Measurements from ENCODE around the gene PWWP2B. TPM values are rescaled to one million over a fixed set of nuclear protein-coding genes. Genes with fewer than 3 reads are reported as not detected.

The PWWP2B gene
- total and polyA plus RNA-seq, 9 of the 15 experiments (the other 6 are each of a cell fraction or from before 2014, with no cell fraction given) = 0.07 to 9.2 (median 1.6) TPM; not detected in 1

DNA sequence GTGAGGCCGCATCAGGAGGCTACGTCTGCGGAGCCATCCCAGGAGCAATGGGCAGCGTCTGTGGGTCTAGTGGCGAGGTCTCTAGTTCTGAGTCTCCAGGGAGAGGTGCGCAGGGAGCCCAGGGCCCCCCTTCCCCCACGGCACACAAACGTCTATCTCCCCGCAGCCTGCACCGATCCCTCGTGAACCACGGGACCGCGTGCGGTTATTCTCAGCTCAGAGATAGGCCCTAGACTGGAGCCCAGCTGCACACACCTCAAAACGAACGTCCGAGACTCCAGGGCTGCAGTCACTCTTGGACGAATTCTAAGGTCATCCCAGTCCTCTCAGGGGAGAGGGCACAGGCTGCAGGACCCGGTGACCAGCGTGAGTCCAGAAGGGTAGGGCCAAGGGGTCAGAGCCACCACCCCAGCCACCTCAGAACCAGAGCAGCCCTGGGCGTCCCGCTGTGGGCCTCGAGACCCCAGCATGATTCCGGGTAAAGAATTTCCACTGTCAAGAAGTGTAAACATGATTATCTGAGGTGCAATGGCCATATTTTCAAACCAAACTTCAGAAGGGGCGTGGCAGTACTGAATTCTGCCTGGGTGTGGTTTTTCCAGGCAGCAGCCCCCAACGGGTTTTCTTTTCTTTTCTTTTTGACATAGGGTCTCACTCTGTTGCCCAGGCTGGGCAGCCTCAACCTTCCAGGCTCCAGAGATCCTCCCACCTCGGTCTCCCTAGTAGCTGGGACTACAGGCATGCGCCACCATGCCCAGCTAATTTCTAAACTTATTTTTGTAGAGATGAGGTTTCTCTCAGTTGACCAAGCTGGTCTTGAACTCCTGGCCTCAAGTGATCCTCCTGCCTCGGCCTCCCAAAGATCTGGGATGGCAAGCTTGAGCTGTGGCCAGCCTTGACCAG lies 57.5 kb downstream of the PWWP2B start (continued):
- TF ChIP-seq ZFX (CRISPR knock-in tag; IDR thresholded peaks at IDR 0.05) (peak; percentile 57), SNRNP70 (optimal IDR thresholded peaks at IDR 0.05; ENCODE audit: low read depth, low read length) (no peak)

DNA sequence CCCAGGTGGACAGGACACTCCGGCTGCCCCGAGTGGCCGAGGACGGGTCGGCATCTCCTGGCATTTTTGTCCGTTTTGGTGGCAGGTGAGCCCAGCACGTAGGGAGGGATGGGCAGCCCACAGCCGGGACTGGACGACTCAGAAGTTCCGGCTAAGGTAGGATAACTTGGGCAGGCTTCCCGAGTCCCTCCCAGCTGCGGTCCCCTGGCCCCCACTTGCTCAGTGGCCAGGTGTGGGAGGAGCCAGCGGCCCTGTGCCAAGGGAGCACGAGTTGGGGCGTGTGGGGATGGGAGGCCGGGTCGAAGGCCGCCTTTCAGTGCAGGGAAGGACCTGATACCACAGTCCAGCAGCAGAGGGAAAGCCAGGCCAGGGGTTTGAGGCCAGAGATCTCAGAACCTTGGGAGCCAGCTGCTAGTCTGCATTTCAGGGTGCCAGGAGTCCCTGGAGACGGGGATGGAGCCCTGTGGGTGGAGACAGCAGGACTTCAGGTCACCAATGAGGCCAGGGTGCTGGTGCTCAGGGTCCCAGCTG lies 58.5 kb downstream of the PWWP2B start:
- no peak for DNase-seq (ENCODE audit: extremely low read depth in 1 of 4, low spot score in 3 of 4)
- BruUV-seq (replicated peaks) = no TSS peak
- H3K79me2 ChIP-seq (ENCODE audit: control insufficient read depth, insufficient read depth, low read length) = no peaks in the 10 kb centered on the region
- H3K36me3 ChIP-seq (ENCODE audit: control insufficient read depth, insufficient read depth, low read length) = no peaks in the 10 kb centered on the region
- no peak overlapping the region for H2AFZ ChIP-seq (ENCODE audit: low read depth, low read length)
- H3K9me1 ChIP-seq (ENCODE audit: control insufficient read depth, insufficient read depth, low read length) = no peaks in the 10 kb centered on the region
- no peak overlapping the region for H3K9ac ChIP-seq (ENCODE audit: insufficient read depth in 1 of 2, low read depth in 2 of 2, low read length in 2 of 2)
- in situ Hi-C loops (cut with MboI) (loop anchor here (10.0 kb wide), 1 partner anchor 179 kb away; no protein-coding TSS in a partner anchor), intact Hi-C loops (cut with micrococcal nuclease) (no loop called here)
- H3K9me3 ChIP-seq (replicated peaks; ENCODE audit: control insufficient read depth, insufficient read depth, low read depth, low read length) = no peaks in the 10 kb centered on the region
- ChIA-PET POLR2A (no interaction called here), CTCF (ENCODE audit: low intra/inter-chr PET ratio) (interaction anchor here (0.6 kb wide), 1 partner anchor 101 kb away, joined by 3 read pairs; no protein-coding TSS in a partner anchor)
- no peak overlapping the region for H3K4me2 ChIP-seq (ENCODE audit: insufficient read depth, low read length)
- H3K4me1 ChIP-seq (replicated peaks in 1 of 2; ENCODE audit: control insufficient read depth in 2 of 2, insufficient read depth in 2 of 2, low read length in 2 of 2) = peaks cover 8 to 79% of the 10 kb centered on the region in 2 experiments; a peak in 4 of 5 replicates
- no peak overlapping the region for H3K4me3 ChIP-seq
- no peak for ATAC-seq
- no peak overlapping the region for H3K27ac ChIP-seq (ENCODE audit: extremely low read depth, low read depth, low read length)
- H3K27me3 ChIP-seq (ENCODE audit: control insufficient read depth in 2 of 2, insufficient read depth in 2 of 2, low read length in 2 of 2) = peaks cover 0 to 15% of the 10 kb centered on the region in 2 experiments; a peak in 2 of 5 replicates
- FAIRE-seq = no peak
- 22% methylated on average over 5 of the region's 19 CpGs for WGBS (ENCODE audit: insufficient coverage, low coverage, missing lambda C conversion rate)
- TF ChIP-seq SMAD2 (IDR thresholded peaks at IDR 0.05; ENCODE audit: low read depth, low read length) (no peak), SNIP1 (IDR thresholded peaks at IDR 0.05; ENCODE audit: low read depth) (no peak), ZNF75A (CRISPR knock-in tag; IDR thresholded peaks at IDR 0.05) (no peak), HIVEP1 (CRISPR knock-in tag; IDR thresholded peaks at IDR 0.05) (no peak), KLF6 (CRISPR knock-in tag; IDR thresholded peaks at IDR 0.05; ENCODE audit: borderline replicate concordance) (no peak), PHF21A (IDR thresholded peaks at IDR 0.05; ENCODE audit: borderline replicate concordance, low read depth) (no peak), PURB (CRISPR knock-in tag; IDR thresholded peaks at IDR 0.05; ENCODE audit: low read depth) (no peak), ZNF274 (IDR thresholded peaks at IDR 0.05; ENCODE audit: borderline replicate concordance, low read depth, low read length) (no peak), ZKSCAN3 (CRISPR knock-in tag; IDR thresholded peaks at IDR 0.05) (no peak), ZNF384 (IDR thresholded peaks at IDR 0.05; ENCODE audit: low read depth, low read length) (no peak), ZSCAN32 (CRISPR knock-in tag; IDR thresholded peaks at IDR 0.05) (no peak), ZNF197 (CRISPR knock-in tag; IDR thresholded peaks at IDR 0.05; ENCODE audit: low read depth) (no peak), ZSCAN29 (IDR thresholded peaks at IDR 0.05) (no peak), ELF4 (CRISPR knock-in tag; IDR thresholded peaks at IDR 0.05) (no peak)
- TF ChIP-seq, protein P1, sequence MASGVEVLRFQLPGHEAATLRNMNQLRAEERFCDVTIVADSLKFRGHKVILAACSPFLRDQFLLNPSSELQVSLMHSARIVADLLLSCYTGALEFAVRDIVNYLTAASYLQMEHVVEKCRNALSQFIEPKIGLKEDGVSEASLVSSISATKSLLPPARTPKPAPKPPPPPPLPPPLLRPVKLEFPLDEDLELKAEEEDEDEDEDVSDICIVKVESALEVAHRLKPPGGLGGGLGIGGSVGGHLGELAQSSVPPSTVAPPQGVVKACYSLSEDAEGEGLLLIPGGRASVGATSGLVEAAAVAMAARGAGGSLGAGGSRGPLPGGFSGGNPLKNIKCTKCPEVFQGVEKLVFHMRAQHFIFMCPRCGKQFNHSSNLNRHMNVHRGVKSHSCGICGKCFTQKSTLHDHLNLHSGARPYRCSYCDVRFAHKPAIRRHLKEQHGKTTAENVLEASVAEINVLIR (CRISPR knock-in tag; IDR thresholded peaks at IDR 0.05) = no peak
- 0 out of 2 replicates have a peak, but pooled peaks cover 3% of the 10 kb centered on the region for H4K20me1 ChIP-seq (replicated peaks; ENCODE audit: control insufficient read depth, insufficient read depth, low read length)

Measured in K562 (cell line).